Sigmoid colon (tissue), 7 donors: Measurements from ENCODE around the gene AATK. TPM values are rescaled to one million over a fixed set of nuclear protein-coding genes. Genes with fewer than 3 reads are reported as not detected.

Source experiments
- DNase-seq: peaks from one replicate; pipeline ENCODE4 v3.0.0-alpha.2; 2019
- H3K27ac ChIP-seq, 4 donors: fragments of 200-600 bp; sonication (generic); one replicate each; pipeline ENCODE4 v1.5.1; 2016 to 2019; ENCODE audit warnings: mild to moderate bottlenecking in 1 of 4
- H3K27me3 ChIP-seq, 3 donors: fragments of 200-600 bp; sonication (generic); one replicate each; pipeline ENCODE4 v1.5.1; 2019; ENCODE audit warnings: mild to moderate bottlenecking in 1 of 3
- H3K36me3 ChIP-seq, 4 donors: fragments of 200-600 bp; sonication (generic); one replicate each; pipeline ENCODE4 v1.5.1; 2016 to 2019
- H3K4me1 ChIP-seq, 4 donors: fragments of 200-600 bp; sonication (generic); one replicate each; pipeline ENCODE4 v1.5.1; 2017 to 2019
- H3K4me3 ChIP-seq, 4 donors: fragments of 200-600 bp; sonication (generic); one replicate each; pipeline ENCODE4 v1.5.1; 2017 to 2019; ENCODE audit warnings: mild to moderate bottlenecking in 2 of 4, moderate library complexity in 1 of 4
- H3K9me3 ChIP-seq, 4 donors: fragments of 200-600 bp in 3 of 4; sonication (generic) in 3 of 4; one replicate each; pipeline versions ENCODE4 v1.5.1 to v1.6.1; 2013 to 2019
- EP300 ChIP-seq, 4 donors: sonication (generic); formaldehyde crosslinking; IDR thresholded peaks; one replicate each; pipeline ENCODE4 v1.6.1; 2017; ENCODE audit warnings: antibody characterized with exemption in 4 of 4
- POLR2A ChIP-seq, 2 donors: fragments of 450-650 bp; IDR thresholded peaks; one replicate each; pipeline ENCODE4 v1.6.1; 2016; ENCODE audit warnings: antibody characterized with exemption in 2 of 2, mild to moderate bottlenecking in 2 of 2, moderate library complexity in 2 of 2
- POLR2AphosphoS5 ChIP-seq, 4 donors: sonication (generic); formaldehyde crosslinking; IDR thresholded peaks; one replicate each; pipeline ENCODE4 v1.6.1; 2017; ENCODE audit warnings: antibody characterized with exemption in 4 of 4
- WGBS, 2 donors: extraction: QIAGEN DNeasy Blood & Tissue Kit; methylation state at CpG; one replicate each; pipeline ENCODE4 v1.1.7; 2013; 5-methylcytosine and 5-hydroxymethylcytosine counted together
- intact Hi-C: fragments of 100-400 bp; cut with DNase I; formaldehyde crosslinking; loops from one replicate; pipeline ENCODE4 v1.15.1; 2023
- polyA plus RNA-seq, 3 donors: library from polyadenylated mRNA; stranded (reverse); fragments of 200-250 nt; gene quantifications; one replicate each; pipeline ENCODE4 v1.2.3, GENCODE V29; 2013
- total RNA-seq, 4 donors: library from RNA; depleted of rRNA; stranded (reverse); fragments of >200 nt; gene quantifications; one replicate each; pipeline ENCODE4 v1.1.0, GENCODE V29; 2016
- TF ChIP-seq, protein P1 (sequence below), 4 experiments: fragments of 450-650 bp in 3 of 4; fragments of 200-600 bp in 1 of 4; IDR thresholded peaks; one replicate each; pipeline ENCODE4 v1.5.1; 2016 to 2019; ENCODE audit warnings: antibody characterized with exemption in 4 of 4, mild to moderate bottlenecking in 3 of 4, moderate library complexity in 2 of 4
- donor health status: healthy with polysubstance abuse.
- donor health status: Bipolar disorder and iron deficiency.
- donor health status: healthy.

AATK gene
- total and polyA plus RNA-seq, 7 donors, result 0.16 to 9.6 (median 4.2) TPM

- Histone ChIP-seq H3K9me3 (no peaks in the 10 kb centered on the region), H3K4me3 (peak within 1 kb of the TSS; percentile 21 to 46 (median 39)), H3K4me1 (peaks cover 0 to 10% (median 9%) of the 10 kb centered on the region in 4 donors), H3K27ac (peak within 1 kb of the TSS in 3 of 4 donors; percentile 4 to 73 (median 23)), H3K36me3 (no peaks in the 10 kb centered on the region), H3K27me3 (peaks cover 5 to 35% (median 20%) of the 10 kb centered on the region in 3 donors)
- no peak for TF ChIP-seq POLR2A (IDR thresholded peaks at IDR 0.05)
- no peak for TF ChIP-seq EP300 (IDR thresholded peaks at IDR 0.05)
- TF ChIP-seq POLR2AphosphoS5 (IDR thresholded peaks at IDR 0.05), result no peak
- TF ChIP-seq, protein P1, sequence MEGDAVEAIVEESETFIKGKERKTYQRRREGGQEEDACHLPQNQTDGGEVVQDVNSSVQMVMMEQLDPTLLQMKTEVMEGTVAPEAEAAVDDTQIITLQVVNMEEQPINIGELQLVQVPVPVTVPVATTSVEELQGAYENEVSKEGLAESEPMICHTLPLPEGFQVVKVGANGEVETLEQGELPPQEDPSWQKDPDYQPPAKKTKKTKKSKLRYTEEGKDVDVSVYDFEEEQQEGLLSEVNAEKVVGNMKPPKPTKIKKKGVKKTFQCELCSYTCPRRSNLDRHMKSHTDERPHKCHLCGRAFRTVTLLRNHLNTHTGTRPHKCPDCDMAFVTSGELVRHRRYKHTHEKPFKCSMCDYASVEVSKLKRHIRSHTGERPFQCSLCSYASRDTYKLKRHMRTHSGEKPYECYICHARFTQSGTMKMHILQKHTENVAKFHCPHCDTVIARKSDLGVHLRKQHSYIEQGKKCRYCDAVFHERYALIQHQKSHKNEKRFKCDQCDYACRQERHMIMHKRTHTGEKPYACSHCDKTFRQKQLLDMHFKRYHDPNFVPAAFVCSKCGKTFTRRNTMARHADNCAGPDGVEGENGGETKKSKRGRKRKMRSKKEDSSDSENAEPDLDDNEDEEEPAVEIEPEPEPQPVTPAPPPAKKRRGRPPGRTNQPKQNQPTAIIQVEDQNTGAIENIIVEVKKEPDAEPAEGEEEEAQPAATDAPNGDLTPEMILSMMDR (IDR thresholded peaks at IDR 0.05), result no peak
- peak; percentile 62 for DNase-seq
- intact Hi-C loops, result no loop called here
- 23 to 29% methylated on average over 46 of the region's 46 CpGs for WGBS, 2 donors
These were observed 582 bp downstream of the AATK start, which contains the start of gene PVALEF for GRCh38 chr17:81165246-81166032. PVALEF (plus strand) TSS chr17:81165507; CDS start chr17:81181227, 15,720 bp downstream.

DNA sequence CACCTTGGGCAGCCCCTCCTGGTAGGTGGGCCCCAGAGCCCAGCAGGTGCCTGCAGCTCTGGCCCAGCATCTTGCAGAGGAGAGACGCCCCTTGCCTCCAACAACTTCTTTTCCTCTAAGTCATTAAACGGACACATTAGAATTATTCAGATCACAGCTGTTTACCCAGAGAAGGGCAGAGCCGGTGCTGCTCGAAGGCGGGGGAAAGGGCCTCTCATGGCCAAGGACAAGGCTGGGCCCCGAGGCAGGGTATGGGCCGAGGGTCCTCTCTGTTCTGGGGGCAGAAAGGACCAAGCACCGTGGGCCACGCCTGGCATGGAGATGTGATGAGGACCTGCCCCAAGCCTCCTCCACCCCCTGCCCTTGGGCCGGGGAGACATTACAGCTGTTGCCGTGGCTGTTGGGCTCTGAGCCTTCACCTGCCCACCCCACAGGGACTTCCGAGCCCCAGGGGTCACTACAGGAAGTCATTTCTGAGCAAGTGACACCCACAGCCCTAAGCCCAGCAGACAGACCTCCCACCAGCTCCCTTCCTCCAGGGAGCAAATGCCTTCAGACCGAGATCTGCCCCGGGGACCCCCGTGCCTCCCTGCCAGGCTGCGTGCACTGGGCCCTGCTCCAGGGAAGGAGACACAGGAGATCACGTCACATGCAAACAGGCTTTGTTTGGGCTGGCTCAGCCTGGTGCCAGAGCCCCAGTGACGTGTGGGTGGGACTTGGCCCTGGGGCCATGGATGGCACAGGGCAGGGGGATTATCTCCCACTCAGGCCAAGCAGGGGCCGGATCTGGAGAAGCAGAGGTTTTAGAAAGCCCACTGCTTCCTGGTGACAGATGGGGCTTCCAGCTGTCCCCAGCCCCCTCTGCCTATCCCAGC is 1.4 kb downstream of the AATK start:
- H3K9me3 ChIP-seq, result no peaks in the 10 kb centered on the region
- WGBS, 2 donors, result 41 to 67% methylated on average over 19 of the region's 19 CpGs
- DNase-seq, result peak; percentile 58
- peak overlapping the region in 2 of 4 donors; percentile 23 to 73 for H3K27ac ChIP-seq
- TF ChIP-seq, protein P1 (IDR thresholded peaks at IDR 0.05), result no peak
- no peak for TF ChIP-seq POLR2A (IDR thresholded peaks at IDR 0.05)
- TF ChIP-seq EP300 (IDR thresholded peaks at IDR 0.05), result no peak
- TF ChIP-seq POLR2AphosphoS5 (IDR thresholded peaks at IDR 0.05), result no peak
- H3K27me3 ChIP-seq, result peaks cover 5 to 44% (median 20%) of the 10 kb centered on the region in 3 donors
- peaks cover 0 to 10% (median 9%) of the 10 kb centered on the region in 4 donors for H3K4me1 ChIP-seq
- H3K36me3 ChIP-seq, result no peaks in the 10 kb centered on the region
- H3K4me3 ChIP-seq, result peak overlapping the region in 1 of 4 donors; percentile 42
- intact Hi-C loops, result no loop called here

- no peak overlapping the region for H3K4me3 ChIP-seq
- TF ChIP-seq POLR2AphosphoS5 (IDR thresholded peaks at IDR 0.05) (no peak), POLR2A (IDR thresholded peaks at IDR 0.05) (no peak), EP300 (IDR thresholded peaks at IDR 0.05) (no peak)
- TF ChIP-seq, protein P1 (IDR thresholded peaks at IDR 0.05), result no peak
- no peak for DNase-seq
- H3K27me3 ChIP-seq, result peaks cover 5 to 44% (median 20%) of the 10 kb centered on the region in 3 donors
- no peak overlapping the region for H3K27ac ChIP-seq
- H3K36me3 ChIP-seq, result no peaks in the 10 kb centered on the region
- intact Hi-C loops, result no loop called here
- H3K4me1 ChIP-seq, result peaks cover 0 to 10% (median 9%) of the 10 kb centered on the region in 4 donors
- 79 to 92% methylated on average over 15 of the region's 15 CpGs for WGBS, 2 donors
- H3K9me3 ChIP-seq, result no peaks in the 10 kb centered on the region
These were observed 2.2 kb downstream of the AATK start for GRCh38 chr17:81163703-81164370.

DNA sequence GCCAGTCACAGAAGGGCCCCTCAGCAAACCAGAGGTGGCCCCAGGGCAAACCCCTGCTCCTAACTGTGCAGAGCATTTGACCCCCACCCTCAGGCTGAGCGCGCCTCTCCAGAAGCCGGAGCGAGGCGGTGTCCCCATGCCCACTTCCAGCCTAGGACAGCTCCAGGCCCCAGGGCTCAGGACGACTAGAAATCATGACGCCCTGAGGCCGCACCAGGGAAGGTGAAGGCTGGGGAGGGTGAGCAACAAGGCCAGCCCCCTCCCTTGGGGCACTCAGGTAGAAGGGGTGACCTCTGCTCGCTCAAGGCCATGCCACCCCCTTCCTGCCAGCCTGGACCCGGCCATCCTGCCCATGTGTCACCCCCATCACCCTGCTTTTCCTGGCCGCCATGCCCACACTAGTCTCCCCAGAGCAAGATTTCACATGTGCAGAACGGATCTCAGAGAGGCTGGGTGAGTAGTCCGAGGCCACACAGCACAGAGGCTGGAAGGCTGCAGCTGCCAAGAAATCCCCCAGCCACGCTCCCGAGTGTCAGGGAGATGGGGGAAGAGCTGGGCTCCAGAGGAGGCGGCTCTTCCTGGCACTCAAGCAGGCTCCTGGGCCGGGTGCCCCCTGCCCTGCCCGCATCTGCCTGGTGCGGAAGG is 2.8 kb downstream of the AATK start:
- 84 to 89% methylated on average over 19 of the region's 19 CpGs for WGBS, 2 donors
- DNase-seq, result no peak
- H3K27ac ChIP-seq, result no peak overlapping the region
- H3K9me3 ChIP-seq, result no peaks in the 10 kb centered on the region
- no peak overlapping the region for H3K4me3 ChIP-seq
- H3K36me3 ChIP-seq, result no peaks in the 10 kb centered on the region
- intact Hi-C loops, result no loop called here
- TF ChIP-seq, protein P1 (IDR thresholded peaks at IDR 0.05), result no peak
- no peak for TF ChIP-seq EP300 (IDR thresholded peaks at IDR 0.05)
- peaks cover 5 to 39% (median 20%) of the 10 kb centered on the region in 3 donors for H3K27me3 ChIP-seq
- H3K4me1 ChIP-seq, result peaks cover 0 to 10% (median 9%) of the 10 kb centered on the region in 4 donors
